NCI-H2107 treated with DMSO at 0.1 percent for 48 hours (cell line): ENCODE results near the gene CTXN2.

Experiments used
- DNase-seq: peaks from one replicate; lab custom pipeline; 2025; ENCODE audit not compliant: unreplicated experiment; lab: John Stamatoyannopoulos, UW

CTXN2 gene

DNA sequence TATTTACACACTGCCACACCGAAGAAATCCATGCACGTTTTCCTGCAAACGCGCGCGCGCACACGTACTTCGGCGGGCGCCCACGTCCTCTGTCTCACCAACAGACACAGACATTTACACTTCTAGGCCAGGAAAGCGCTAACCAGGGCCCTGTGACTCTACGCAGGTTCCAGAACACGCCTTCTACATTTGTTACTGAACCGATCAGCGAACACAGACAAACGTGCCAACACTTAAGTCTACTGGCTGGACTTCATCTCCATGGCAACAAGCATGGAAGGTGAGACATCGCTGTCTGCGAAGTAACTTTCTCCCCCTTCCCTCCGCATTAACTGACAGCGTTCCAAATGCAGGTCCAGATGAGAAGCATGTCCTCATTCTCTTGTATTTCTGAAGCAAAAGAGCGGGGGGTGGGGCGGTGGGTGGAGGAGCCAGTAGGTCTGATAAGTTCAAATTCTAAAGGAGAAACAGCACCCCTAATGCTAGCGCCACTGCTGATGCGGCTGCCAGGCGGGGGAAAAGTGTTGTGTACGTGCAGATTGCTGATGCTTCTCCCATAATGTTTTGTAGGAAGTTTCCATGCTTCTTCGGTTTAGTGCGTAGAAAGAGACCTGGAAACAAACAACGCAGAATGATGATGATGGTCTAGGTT is at the start of gene CTXN2:
Gene CTXN2, plus strand, starts transcription at position 92 of the 652 bp plus-strand sequence. CDS start 9,636 bp downstream, outside the sequence.
- DNase-seq = no peak

DNA sequence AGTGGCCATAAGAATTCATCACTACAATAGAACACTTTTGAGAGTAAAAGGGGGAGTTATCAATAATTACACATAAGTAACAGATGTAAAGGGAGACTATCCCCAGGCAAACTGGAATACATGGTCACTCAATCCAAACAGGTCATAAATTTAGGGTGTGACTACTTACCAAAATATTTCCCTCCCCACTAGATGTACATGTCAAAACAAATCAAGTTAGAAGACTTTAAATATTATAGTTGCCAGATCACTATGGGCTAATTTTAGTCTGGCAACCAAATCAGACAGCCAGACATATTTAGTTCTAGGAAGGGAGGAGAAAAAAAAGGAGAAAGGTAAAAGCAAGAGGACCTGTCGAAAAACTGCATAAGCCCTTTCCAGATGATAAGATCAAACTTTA is 47.6 kb upstream of the CTXN2 start:
- no peak for DNase-seq

DNA sequence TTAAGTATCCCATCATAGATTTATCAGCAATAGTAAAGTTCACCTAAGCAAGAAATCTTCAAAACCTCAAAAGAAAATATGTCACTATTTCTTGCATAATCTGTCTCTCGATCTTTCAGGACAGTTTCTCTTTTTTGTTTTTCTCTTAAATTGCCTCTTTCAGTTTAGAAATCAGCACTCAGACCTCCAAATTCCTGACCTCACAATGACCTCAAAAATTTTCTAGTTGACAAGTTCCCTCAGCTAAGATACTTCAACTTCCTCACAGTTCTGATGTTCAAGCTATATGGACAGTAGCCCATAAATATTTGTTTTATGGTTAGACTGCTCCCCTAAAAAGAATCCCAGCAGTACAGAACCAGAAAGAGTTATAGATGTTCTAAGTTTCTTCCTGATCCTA is 46.6 kb upstream of the CTXN2 start:
- DNase-seq = no peak

DNA sequence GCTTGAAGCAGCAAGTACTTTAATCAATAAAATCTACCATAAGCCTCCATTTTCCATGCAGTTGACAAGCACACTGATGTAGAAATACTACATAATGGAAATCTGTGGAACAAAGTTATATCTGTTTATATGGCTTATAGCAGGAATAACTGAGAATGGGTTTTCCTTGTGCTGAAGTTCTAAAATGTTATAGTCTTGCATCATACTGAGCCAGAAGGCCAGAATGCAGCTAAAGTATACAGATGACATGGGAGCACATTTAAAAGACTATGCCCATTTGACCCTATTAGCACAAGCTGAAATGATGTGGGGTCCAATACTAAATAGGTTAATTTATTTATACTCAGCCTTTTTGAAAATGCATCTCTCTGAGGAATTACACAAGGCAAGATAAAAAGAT is 45.5 kb upstream of the CTXN2 start:
- no peak for DNase-seq

DNA sequence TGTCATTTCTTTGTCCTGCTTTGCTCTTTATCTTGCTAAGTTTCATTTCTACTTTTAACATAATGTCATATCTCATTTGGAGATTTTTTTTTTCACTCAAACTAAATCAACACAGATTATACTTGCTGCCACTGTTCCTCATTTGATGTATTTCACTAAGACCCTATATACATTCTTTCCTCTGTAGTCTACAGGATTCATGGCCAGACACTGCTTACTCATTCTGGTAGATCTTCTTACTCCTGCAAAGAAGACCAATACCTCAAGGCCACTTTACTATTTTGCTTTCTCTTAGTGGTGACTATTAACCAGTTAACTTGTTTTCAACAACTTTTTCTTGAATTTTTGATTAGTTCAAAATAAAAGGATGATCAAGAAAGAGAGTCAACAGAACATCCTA is 44.1 kb upstream of the CTXN2 start:
- DNase-seq = no peak

DNA sequence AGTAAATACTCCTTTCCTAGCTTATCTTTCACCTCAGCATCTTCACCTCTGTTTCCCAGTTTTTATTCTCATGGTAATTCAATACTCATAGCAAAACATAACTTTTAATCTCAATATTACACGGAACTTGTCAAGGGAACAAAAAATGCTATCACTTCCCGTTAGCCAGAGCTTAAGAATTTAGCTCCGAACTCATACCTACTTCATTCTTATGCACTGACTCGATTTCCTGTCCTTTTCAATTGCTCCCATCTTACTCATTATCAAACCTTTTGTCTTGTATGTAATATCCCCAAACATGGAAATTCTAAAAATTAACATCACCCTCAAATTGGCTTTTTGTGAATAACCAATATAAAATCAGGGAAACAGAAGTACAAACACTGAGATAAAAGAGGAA is 41.6 kb upstream of the CTXN2 start:
- DNase-seq = no peak

DNA sequence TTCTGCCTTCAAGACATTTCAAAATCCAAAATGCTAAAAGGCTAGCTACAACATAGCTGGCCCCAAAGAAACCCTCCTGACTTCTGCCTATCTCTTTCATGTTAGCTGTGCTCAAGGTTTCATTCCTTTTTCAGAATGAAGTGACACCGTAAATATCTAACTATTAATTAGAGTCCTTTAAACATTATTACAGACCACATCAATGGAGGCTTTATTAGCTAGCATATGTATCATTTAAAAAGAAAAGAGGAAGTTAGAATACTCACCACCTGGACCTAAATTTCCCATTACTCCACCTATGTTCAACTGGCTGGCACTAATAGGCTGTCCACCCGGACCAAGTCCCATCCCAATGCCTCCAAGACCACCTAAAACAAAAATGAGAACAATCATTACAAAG is 37.9 kb upstream of the CTXN2 start:
- DNase-seq = no peak

DNA sequence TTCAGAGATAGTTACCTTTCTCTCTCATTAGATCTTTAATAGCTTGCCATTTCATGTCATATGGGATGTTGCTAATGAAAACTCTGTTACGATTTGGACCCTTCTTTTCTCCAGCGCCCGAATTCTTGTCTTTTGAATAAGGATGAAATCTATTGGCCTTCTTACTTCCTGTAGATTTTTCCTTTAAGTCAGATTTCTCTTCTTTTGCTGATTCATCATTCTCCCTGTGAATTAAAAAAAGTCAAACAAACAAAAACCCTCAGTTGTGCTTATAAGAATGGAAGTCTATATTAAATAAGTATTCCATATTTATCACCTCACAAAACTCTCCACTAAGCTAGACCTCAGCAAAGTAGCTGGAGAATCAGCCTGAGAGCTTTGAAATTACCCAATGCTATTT is 22.8 kb upstream of the CTXN2 start:
- DNase-seq = no peak

DNA sequence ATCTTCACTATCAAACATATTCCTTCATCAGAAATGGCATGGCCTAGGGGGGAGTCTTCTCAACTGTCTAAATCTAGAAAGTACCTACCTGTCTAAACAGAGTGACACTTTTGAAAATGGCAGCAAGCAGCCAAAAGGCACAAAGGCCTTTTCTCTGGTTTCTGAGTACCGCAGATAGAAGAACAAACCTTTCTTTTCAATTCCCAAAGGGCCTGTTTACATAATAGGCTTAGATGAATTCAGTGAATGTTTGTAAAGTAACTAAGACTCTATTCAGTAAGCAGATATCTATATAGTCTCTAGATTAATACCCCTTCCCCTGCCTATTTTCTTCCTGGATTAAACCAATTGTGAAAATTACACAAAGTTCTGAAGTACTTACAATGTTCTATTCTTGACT is 20.5 kb upstream of the CTXN2 start:
- peak; percentile 10 for DNase-seq

DNA sequence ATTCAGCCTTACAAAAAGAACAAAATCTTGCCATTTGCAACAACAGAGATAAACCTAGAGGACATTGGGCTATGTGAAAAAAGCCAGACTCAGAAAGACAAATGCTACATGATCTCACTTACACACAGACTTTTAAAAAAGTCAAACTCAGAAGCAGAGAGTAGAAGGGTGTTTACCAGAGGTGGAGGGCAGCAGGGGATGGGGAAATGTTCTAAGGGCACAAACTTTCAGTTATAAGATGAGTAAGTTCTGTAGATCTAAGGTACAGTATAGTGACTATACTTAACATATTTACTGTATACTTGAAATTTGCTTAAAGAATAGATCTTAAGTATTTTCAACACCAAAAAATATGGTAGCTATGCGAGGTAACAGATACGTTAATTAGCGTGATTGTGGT is 16.3 kb upstream of the CTXN2 start:
- no peak for DNase-seq

DNA sequence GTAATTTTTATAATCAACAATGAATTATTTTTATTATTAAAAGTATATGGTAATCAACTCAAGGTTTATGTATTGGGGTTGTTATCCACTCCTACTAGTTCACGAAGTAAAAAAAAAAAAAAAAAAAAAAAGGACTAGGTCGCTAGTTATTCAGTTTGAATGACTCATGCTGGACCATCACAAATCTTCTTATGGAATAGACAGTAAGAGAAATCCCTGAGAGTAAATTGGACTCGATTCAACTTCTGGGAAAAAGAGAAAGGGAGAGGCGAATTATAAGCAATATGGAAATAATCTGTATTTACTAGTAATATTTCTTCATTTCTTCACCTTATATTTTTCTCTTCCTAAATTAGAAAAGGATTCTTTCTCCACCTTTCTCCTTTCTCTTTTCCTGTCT is 15.4 kb upstream of the CTXN2 start:
- DNase-seq = no peak

DNA sequence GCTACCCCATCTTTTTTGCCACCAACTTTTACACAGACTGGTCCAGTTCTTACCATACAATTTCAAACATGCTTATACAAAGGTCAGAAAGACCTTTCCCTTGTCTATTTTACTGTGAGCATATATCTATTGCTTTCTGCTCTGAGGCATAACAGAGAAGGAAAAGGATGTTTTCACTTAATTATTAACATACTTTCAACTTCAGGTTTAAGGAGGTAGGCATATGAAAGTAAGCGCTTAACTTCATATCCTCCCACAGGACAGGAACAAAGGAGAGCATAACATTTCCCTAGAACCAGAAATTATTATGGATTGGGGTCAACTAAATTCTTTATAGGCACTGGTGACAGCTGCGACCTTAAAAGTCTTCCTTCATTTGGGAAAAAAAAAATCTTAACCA is 14.5 kb upstream of the CTXN2 start:
- no peak for DNase-seq

DNA sequence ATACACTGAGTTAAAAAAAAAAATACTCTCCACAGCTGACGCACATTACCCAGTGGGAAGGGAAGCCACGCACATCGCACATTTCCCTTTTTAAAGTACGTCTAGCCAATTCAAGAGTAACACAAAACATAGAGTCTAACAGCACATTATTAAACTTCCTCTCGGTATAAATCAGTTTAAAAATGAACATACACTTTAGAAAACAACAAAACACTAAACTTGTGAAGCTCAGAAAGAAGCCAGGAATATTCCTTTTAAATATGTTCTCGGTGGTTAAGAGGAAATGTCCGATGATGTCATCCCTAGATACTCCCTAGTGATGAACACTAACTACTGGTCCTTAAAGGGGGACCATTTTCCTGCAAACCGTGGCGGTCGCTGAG is 14.1 kb upstream of the CTXN2 start:
- peak; percentile 37 for DNase-seq

DNA sequence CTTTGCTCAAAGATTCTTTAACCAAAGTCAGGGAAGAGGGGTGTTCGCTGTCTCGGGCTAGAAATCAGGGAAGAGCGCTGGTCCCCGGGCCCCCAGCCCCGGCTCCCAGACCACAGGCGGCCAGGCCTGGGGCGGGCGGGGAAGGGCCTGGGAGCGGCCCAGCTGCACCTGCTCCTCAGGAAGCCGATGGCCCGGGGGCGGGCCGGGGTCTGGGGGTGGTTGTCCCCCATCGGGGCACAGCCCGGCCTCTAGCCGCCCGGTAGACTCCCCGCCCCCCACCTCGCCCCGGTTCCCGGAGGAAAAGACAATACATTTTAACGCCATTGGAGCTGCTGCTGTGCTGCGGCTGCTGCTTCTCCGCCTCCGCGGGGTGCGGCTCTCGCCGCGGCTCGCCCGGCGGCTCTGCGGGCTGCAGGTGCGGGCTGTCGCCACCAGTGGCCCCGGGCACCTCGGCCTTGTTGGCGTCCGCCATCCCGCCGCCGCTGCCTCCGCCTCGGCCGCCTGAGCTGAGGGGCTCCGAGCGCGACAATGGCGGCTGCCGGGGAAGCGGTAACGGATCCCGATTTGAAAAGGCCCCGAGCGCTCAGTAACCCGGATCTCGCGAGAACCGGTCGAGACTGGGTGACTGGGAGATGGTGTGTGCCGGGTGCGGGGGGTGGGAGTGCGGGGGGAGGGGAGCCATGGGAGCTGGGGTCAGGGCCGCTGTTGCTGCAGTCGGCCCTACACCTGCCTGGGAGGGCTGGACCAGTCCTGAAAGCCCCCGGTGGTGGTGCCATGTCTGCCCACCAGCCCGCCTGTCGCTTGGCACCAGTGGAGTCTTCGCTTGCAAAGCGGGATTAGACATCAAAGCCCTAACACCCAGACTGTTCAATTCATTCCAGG is 13.5 kb upstream of the CTXN2 start, which contains the start of gene MYEF2:
Gene MYEF2, minus strand, starts transcription at position 530 of the 882 bp plus-strand sequence. Its CDS starts 58 bp downstream, at position 472.
- peak; percentile 24 for DNase-seq

DNA sequence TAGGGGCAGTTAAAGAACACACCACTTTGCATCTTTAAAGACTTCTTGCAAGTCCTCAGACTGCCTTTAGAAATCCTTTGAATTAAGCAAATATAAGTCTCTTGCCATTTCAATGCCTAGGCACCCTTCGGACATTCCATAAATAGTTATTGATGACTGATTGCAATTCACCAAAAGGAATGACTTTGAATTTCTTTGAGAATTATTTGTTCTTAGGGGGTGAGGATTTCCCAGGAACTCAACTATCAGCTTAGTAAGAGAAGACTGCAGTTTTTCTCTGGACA is 12.9 kb upstream of the CTXN2 start:
- DNase-seq = no peak

DNA sequence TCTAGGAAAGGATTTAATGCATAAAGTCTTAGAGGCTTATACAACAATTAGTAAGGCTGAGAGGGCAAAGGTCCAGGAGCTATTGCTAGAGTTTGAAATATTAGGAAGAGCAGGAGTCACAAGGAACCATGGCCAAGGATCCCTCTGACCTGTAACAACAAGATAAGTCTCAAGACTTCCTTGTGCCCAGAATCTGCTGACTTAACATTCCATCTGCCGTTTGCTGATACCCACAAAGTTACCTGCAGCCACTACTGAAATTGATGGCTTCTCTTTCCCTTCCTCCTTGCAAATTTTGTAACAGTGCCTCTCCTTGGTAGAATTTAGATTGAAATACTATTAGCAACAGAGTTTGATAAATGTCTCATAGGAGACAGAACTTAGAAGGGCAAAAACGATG is 8.7 kb upstream of the CTXN2 start:
- DNase-seq = no peak

DNA sequence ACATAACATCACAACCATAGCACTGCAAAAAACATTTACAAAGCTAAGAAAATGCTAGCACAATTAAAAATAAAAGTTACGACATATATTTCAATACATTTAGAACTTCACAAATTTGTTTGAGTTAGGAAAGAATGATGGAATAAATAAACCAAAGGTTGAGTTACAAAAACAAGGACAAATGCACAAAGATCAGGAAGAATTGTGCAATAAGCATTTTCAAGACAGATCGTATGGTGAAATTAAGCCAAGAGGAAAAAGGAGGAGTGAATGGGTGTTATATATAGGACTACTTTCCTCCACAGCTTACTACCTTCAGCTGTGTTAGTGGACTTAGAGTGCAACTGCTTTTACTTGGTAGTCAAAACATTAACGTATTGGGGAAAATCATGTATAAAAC is 5.9 kb upstream of the CTXN2 start:
- no peak for DNase-seq

DNA sequence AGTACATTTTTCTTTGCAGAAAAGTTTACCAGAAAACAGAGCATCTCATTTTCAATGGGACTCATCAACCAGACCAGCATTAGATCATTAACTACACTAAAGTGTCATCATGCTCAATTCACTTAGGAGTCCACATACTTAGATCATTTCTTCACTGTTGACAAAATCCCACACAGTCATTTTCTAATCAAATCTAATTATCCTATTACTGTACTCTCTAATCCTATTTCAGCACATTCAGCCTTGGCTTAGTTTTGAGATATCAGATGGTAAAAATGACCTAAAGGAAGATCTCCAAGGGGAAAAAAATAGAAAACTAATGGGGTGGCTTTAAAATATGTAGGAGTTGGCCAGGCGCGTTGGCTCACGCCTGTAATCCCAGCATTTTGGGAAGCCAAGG is 5.2 kb upstream of the CTXN2 start:
- no peak for DNase-seq

DNA sequence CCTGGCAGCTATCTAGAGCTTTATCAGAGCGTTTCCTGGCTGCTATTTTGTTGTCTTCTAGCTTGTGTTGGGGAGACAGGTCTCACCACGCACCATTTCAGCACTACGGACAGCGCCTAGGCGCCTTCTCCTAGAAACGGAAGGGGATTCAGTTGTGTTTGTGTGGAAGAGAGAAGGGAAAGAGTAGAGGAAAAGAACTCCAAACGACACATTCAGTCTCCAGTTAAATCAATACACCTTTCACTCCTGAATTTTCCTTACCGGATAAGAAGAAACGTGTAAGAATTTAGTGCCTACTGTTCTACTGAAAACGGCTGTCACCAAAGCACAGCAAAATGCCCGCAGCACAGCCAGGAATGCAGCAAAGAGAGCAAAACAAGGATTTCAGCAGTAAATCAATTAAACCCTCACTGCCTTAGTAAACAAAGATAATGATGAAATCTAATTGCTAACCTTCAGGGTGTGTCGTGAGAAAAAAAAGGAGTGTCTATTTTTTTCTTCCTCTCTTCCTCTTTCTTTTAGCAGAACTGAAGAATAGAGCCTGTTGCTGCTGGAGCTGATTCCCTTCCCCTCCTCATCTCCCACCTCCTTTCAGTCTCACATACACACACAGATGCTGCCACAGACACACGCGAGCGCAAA is 412 bp upstream of the CTXN2 start:
- no peak for DNase-seq

DNA sequence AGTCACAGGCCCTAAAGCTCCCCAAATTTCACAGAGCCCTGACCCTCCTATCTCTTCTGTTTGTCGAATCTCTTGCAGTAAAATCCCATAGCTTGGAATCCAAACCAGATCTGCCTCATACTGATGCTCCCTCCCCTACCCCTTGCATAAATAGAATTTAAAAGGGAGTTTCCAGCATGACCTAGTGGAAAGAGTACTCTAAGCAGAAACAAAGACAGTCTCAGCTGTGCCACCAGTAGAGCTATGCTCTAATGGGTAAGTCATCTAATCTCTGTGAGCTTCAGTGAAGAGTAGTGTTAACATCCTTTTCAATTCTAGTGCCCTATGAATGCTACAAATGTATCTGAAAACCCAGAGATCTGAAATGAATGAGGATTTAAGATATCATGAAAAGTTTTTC is 10.6 kb downstream of the CTXN2 start:
- DNase-seq = no peak

DNA sequence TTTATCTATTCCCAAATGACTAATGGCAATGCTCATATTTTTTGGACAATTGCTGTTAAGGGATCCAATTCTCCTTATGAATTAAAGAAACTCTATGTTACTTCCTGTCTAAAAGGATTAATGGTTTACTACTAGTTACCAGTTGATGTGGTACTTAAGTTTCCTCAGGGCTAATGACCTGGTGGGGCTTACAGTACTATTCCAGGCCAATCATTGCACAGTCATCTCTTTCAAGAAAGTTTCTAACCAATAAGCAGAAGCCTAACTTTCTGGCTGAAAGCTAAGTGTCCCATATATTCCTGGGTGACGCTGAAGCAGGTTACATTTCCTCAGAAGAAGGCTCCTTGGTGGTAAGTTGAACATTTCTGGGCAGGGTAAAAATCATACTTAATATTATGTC is 14.5 kb downstream of the CTXN2 start, which contains the start of gene SLC12A1:
Gene SLC12A1, plus strand, starts transcription at position 322 of the 400 bp plus-strand sequence. CDS start 1,418 bp downstream, outside the sequence.
- no peak for DNase-seq

DNA sequence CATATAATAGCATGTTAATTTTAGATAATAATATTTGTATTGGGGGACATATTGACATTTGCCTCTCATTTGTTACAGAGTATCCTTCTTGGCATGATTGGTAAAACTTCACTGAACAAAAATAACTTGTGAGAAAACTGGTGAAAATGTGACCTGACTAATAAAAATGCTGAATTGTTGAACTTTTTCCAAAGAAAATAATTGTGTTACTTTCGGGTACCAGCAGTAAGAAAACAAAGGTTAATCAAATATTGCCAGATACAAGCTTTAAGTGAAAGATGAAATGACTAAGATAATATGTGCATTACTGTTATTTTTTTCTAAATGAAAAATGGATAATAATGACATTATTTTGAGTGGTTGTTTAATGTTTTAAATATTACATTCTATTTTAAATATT is 29.8 kb downstream of the CTXN2 start:
- DNase-seq = no peak
